Stimulated activated CD8-positive, alpha-beta memory T cell treated with anti-CD3 and anti-CD28 coated beads, Interleukin-12 subunit alpha, Interleukin-12 subunit beta, amount 100 ng/mL, for 24 hours (primary cell): Measurements from ENCODE around the gene PHLDB1.
"Not testable (repeated sequence)": the region's sequence is repeated elsewhere in the genome, so short reads cannot be mapped to it uniquely, and the experiment has no call there.

Experiments used
- DNase-seq: peaks from one replicate; pipeline ENCODE4 v3.0.0-alpha.2; 2020; ENCODE audit errors: extremely low read depth

PHLDB1 gene

GRCh38 chr11:118607401-118608359, at the start of gene PHLDB1:
Gene PHLDB1, plus strand, starts transcription at chr11:118607615. Its CDS starts 6,222 bp downstream, at chr11:118613837.
- no peak for DNase-seq

- no peak for DNase-seq
These were observed 46.6 kb upstream of the PHLDB1 start for GRCh38 chr11:118560806-118561205.

GRCh38 chr11:118565051-118565450, 42.4 kb upstream of the PHLDB1 start:
- DNase-seq: no peak

GRCh38 chr11:118569670-118570069, 37.7 kb upstream of the PHLDB1 start:
- DNase-seq: no peak

- DNase-seq: no peak
These were observed 36.6 kb upstream of the PHLDB1 start for GRCh38 chr11:118570787-118571186.

GRCh38 chr11:118571701-118572060, 35.7 kb upstream of the PHLDB1 start:
- DNase-seq: not testable (repeated sequence)

- peak; percentile 43 for DNase-seq
These were observed 35.1 kb upstream of the PHLDB1 start, which contains the start of gene ARCN1 for GRCh38 chr11:118572061-118572980. Gene ARCN1, plus strand, starts transcription at chr11:118572409. Its CDS starts 139 bp downstream, at chr11:118572548.

GRCh38 chr11:118572981-118573550, 34.3 kb upstream of the PHLDB1 start:
- no peak for DNase-seq

GRCh38 chr11:118574636-118575035, 32.8 kb upstream of the PHLDB1 start:
- DNase-seq: no peak

- DNase-seq: not testable (repeated sequence)
These were observed 29.4 kb upstream of the PHLDB1 start for GRCh38 chr11:118577995-118578394.

GRCh38 chr11:118581057-118581456, 26.4 kb upstream of the PHLDB1 start:
- DNase-seq: no peak

GRCh38 chr11:118587952-118588351, 19.5 kb upstream of the PHLDB1 start:
- no peak for DNase-seq

- DNase-seq: no peak
These were observed 14.6 kb upstream of the PHLDB1 start for GRCh38 chr11:118592616-118593367.

- DNase-seq: not testable (repeated sequence)
These were observed 12.4 kb upstream of the PHLDB1 start for GRCh38 chr11:118594984-118595383.

- no peak for DNase-seq
These were observed 10.9 kb upstream of the PHLDB1 start for GRCh38 chr11:118596224-118597146.

- no peak for DNase-seq
These were observed 9.9 kb upstream of the PHLDB1 start for GRCh38 chr11:118597556-118597955.

GRCh38 chr11:118602331-118602730, 5.1 kb upstream of the PHLDB1 start:
- DNase-seq: no peak

- not testable (repeated sequence) for DNase-seq
These were observed 3.7 kb upstream of the PHLDB1 start for GRCh38 chr11:118603709-118604108.

GRCh38 chr11:118604566-118604965, 2.8 kb upstream of the PHLDB1 start:
- no peak for DNase-seq
